A549 (cell line): ENCODE measurements around the gene KCTD20. TPM values are rescaled to one million over a fixed set of nuclear protein-coding genes. Genes with fewer than 3 reads are reported as not detected.
A peak's percentile ranks its signal among the peaks of the same experiment; 100 is the strongest.

Experiments
- ATAC-seq, 2 experiments: fragments of 200-7000 bp in 1 of 2; fragments of >200 bp in 1 of 2; cut with Nextera tagmentation in 1 of 2; cut with Tn5 transposase in 1 of 2; 3 replicates each; pipeline versions ENCODE4 v1.8.0 to v1.9.1; 2018 to 2020; ENCODE audit warnings: mild to moderate bottlenecking in 1 of 2, moderate library complexity in 1 of 2
- CTCF ChIA-PET: fragments of 300-600 bp; sonication (Branson Sonifier 250); formaldehyde crosslinking; extraction: SDS; loops from one replicate; lab custom pipeline; 2021; ENCODE audit warnings: antibody characterized with exemption, inconsistent platforms; lab: Yijun Ruan, JAX
- POLR2A ChIA-PET: fragments of 350-600 bp; formaldehyde crosslinking; extraction: SDS; loops from one replicate; lab custom pipeline; 2021; ENCODE audit warnings: antibody characterized with exemption, inconsistent platforms; lab: Yijun Ruan, JAX
- DNase-seq, 2 experiments: peaks; one replicate each; pipeline versions ENCODE4 v3.0.0 to v3.0.0-alpha.2; 2011 to 2016; ENCODE audit warnings: low read depth in 1 of 2, low spot score in 1 of 2
- FAIRE-seq: peaks from 2 replicates; lab custom pipeline; 2011; peaks lifted over from hg19 to GRCh38; lab: Jason Lieb, UNC
- H3K27ac ChIP-seq, 2 experiments: fragments of >200 bp; sonication (Bioruptor Twin); formaldehyde crosslinking; 3 replicates each; pipeline ENCODE4 v1.5.1; 2016 to 2017
- H3K4me1 ChIP-seq: fragments of >200 bp; sonication (Bioruptor Twin); formaldehyde crosslinking; 3 replicates; pipeline ENCODE4 v1.6.1; 2016
- H3K4me2 ChIP-seq: fragments of >200 bp; sonication (Bioruptor Twin); formaldehyde crosslinking; 3 replicates; pipeline ENCODE4 v1.6.1; 2016
- H3K4me3 ChIP-seq: fragments of >200 bp; sonication (Bioruptor Twin); formaldehyde crosslinking; 3 replicates; pipeline ENCODE4 v1.5.1; 2016
- H3K9me3 ChIP-seq: fragments of >200 bp; sonication (Bioruptor Twin); formaldehyde crosslinking; 3 replicates; pipeline ENCODE4 v1.6.1; 2016
- CEBPB ChIP-seq, 2 experiments: fragments of >200 bp in 1 of 2; sonication (Bioruptor Twin) in 1 of 2; formaldehyde crosslinking in 1 of 2; IDR thresholded peaks; 2 replicates each; pipeline ENCODE4 v1.6.1; 2012 to 2016
- EHF ChIP-seq: fragments of 250-450 bp; sonication (Bioruptor Pico); IDR thresholded peaks from 2 replicates; pipeline ENCODE4 v1.5.0; 2020; ENCODE audit warnings: mild to moderate bottlenecking
- ESRRA ChIP-seq: fragments of 150-350 bp; IDR thresholded peaks from 2 replicates; pipeline ENCODE4 v1.6.1; 2014; ENCODE audit warnings: mild to moderate bottlenecking, low read length, borderline replicate concordance
- FOXS1 ChIP-seq: fragments of 250-450 bp; sonication (Bioruptor Pico); IDR thresholded peaks from 2 replicates; pipeline ENCODE4 v1.5.0; 2020; ENCODE audit warnings: mild to moderate bottlenecking, moderate library complexity
- HES2 ChIP-seq: fragments of >200 bp; sonication (Bioruptor Twin); formaldehyde crosslinking; IDR thresholded peaks from 2 replicates; pipeline ENCODE4 v1.6.1; 2016
- HEYL ChIP-seq: fragments of 250-450 bp; sonication (Bioruptor Pico); IDR thresholded peaks from 2 replicates; pipeline ENCODE4 v1.8.0; 2021; ENCODE audit warnings: mild to moderate bottlenecking, moderate library complexity
- HOXA7 ChIP-seq: fragments of 250-450 bp; sonication (Bioruptor Pico); IDR thresholded peaks from 2 replicates; pipeline ENCODE4 v1.5.0; 2020; ENCODE audit warnings: mild to moderate bottlenecking, moderate library complexity
- HOXB13 ChIP-seq: fragments of 250-450 bp; sonication (Bioruptor Pico); IDR thresholded peaks from 2 replicates; pipeline ENCODE4 v1.5.0; 2020; ENCODE audit warnings: low read depth, mild to moderate bottlenecking, moderate library complexity
- NFE2L2 ChIP-seq: fragments of 150-350 bp; conservative IDR thresholded peaks from 2 replicates; pipeline ENCODE4 v1.6.1; 2014; ENCODE audit warnings: low read length
- POLR2A ChIP-seq: IDR thresholded peaks from 2 replicates; pipeline ENCODE4 v1.6.1; 2012; ENCODE audit warnings: mild to moderate bottlenecking, low read length
- RAD21 ChIP-seq, 2 experiments: fragments of >200 bp in 1 of 2; sonication (Bioruptor Twin) in 1 of 2; formaldehyde crosslinking in 1 of 2; IDR thresholded peaks in 1 of 2; conservative IDR thresholded peaks in 1 of 2; 2 replicates in 1 of 2; 3 replicates in 1 of 2; pipeline ENCODE4 v1.6.1; 2012 to 2018; ENCODE audit warnings: inconsistent platforms in 1 of 2
- RNF2 ChIP-seq: fragments of 200-600 bp; sonication (generic); IDR thresholded peaks from 2 replicates; pipeline ENCODE4 v1.6.1; 2016; ENCODE audit warnings: low read depth, mild to moderate bottlenecking, antibody characterized with exemption, moderate library complexity, borderline replicate concordance
- ZFP36 ChIP-seq: fragments of 450-650 bp; IDR thresholded peaks from 2 replicates; pipeline ENCODE4 v1.6.1; 2014; ENCODE audit warnings: borderline replicate concordance; ENCODE audit not compliant: partially characterized antibody
- WGBS: methylation state at CpG from one replicate; pipeline ENCODE4 v1.1.6; 2017; ENCODE audit errors: missing lambda C conversion rate; 5-methylcytosine and 5-hydroxymethylcytosine counted together
- polyA plus RNA-seq, 4 experiments: library from polyadenylated mRNA; depleted of rRNA in 3 of 4; stranded (reverse); fragments of >200 nt; fragmentation: RNase III in 1 of 4; extraction: RNeasy Plus Mini Kit Qiagen cat#74134 plus additional on column Dnase treatment in 1 of 4; gene quantifications; 2 replicates in 3 of 4; 3 replicates in 1 of 4; pipeline ENCODE4 v1.2.3, GENCODE V29; 2011 to 2017
- TF ChIP-seq, protein P1 (sequence below): fragments of >200 bp; sonication (Bioruptor Twin); formaldehyde crosslinking; IDR thresholded peaks from 3 replicates; pipeline ENCODE4 v1.5.1; 2016
- TF ChIP-seq, protein P2 (sequence below): fragments of 250-450 bp; sonication (Bioruptor Pico); IDR thresholded peaks from 2 replicates; pipeline ENCODE4 v1.5.0; 2020; ENCODE audit warnings: low read depth, mild to moderate bottlenecking, moderate library complexity
- TF ChIP-seq, protein P3 (sequence below): fragments of 200-600 bp; sonication (generic); IDR thresholded peaks from 2 replicates; pipeline ENCODE4 v1.6.1; 2016; ENCODE audit warnings: antibody characterized with exemption, mild to moderate bottlenecking, moderate library complexity

Gene KCTD20
- polyA plus RNA-seq, 2 of the 4 experiments (the other 2 are of a cell fraction), result 16.8 to 48.2 TPM

DNA sequence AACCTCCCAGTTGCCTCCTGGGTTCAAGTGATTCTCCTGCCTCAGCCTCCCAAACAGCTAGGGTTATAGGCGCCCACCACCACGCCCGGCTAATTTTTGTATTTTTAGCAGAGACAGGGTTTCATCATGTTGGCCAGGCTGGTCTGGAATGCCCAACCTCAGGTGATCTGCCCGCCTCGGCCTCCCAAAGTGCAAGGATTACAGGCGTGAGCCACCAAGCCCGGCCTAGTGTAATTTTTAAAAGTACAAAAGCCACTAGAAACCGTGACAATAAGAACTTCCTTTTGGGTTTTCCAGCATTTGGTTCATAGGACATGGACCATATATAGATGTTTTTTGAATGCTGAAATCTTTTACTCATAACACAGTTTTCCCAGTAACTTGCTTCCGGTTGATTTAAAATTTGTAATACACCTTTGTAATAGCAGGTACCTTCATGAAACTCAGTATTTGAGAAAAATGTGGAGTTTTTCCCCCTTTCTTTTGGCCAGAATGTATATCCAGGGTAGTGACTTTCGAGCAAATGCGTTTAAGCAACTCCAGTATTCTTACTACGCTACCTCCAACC lies 613 bp upstream of the KCTD20 start:
- TF ChIP-seq HES2 (no peak), ESRRA (no peak), EHF (0 out of 2 replicates have a peak, but pooled peaks have one; percentile 48)
- TF ChIP-seq, protein P1, sequence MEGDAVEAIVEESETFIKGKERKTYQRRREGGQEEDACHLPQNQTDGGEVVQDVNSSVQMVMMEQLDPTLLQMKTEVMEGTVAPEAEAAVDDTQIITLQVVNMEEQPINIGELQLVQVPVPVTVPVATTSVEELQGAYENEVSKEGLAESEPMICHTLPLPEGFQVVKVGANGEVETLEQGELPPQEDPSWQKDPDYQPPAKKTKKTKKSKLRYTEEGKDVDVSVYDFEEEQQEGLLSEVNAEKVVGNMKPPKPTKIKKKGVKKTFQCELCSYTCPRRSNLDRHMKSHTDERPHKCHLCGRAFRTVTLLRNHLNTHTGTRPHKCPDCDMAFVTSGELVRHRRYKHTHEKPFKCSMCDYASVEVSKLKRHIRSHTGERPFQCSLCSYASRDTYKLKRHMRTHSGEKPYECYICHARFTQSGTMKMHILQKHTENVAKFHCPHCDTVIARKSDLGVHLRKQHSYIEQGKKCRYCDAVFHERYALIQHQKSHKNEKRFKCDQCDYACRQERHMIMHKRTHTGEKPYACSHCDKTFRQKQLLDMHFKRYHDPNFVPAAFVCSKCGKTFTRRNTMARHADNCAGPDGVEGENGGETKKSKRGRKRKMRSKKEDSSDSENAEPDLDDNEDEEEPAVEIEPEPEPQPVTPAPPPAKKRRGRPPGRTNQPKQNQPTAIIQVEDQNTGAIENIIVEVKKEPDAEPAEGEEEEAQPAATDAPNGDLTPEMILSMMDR, result no peak
- WGBS, result 43% methylated on average over 12 of the region's 12 CpGs
- H3K4me1 ChIP-seq, result peaks cover 49% of the 10 kb centered on the region
- peak overlapping the region; percentile 93 to 99 for H3K27ac ChIP-seq
- peak overlapping the region; percentile 92 for H3K4me2 ChIP-seq
- no peak for DNase-seq
- no peak for FAIRE-seq
- ATAC-seq, result no peak; a peak in 1 of 6 replicates
- ChIA-PET POLR2A (interaction anchor here (0.7 to 1.6 kb wide), 2 partner anchors 12 to 19 kb away, joined by 4 to 13 read pairs; no protein-coding TSS in a partner anchor), CTCF (interaction anchor here (1.4 kb wide), 1 partner anchor 19 kb away, joined by 5 read pairs; no protein-coding TSS in a partner anchor)
- no peaks in the 10 kb centered on the region for H3K9me3 ChIP-seq
- peak overlapping the region; percentile 84 for H3K4me3 ChIP-seq

GRCh38 chr6:36443471-36444428 lies 950 bp downstream of the KCTD20 start:
- ATAC-seq (peak; percentile 37 to 60; a peak in 4 of 6 replicates), DNase-seq (peak; percentile 50 to 56), FAIRE-seq (no peak)
- Histone ChIP-seq H3K4me1 (peaks cover 43% of the 10 kb centered on the region), H3K4me2 (peak overlapping the region; percentile 92), H3K27ac (peak overlapping the region; percentile 93 to 99), H3K4me3 (peak overlapping the region; percentile 84), H3K9me3 (no peaks in the 10 kb centered on the region)
- POLR2A ChIA-PET, result interaction anchor here (0.5 to 1.3 kb wide), 2 partner anchors 20 to 415 kb away, joined by 3 to 8 read pairs; no protein-coding TSS in a partner anchor
- WGBS, result 3% methylated on average over 16 of the region's 18 CpGs
- CTCF ChIA-PET, result interaction anchor here (0.6 to 1.6 kb wide), 8 partner anchors 10 to 1656 kb away, joined by 3 to 11 read pairs (median 4); no protein-coding TSS in a partner anchor
- TF ChIP-seq, protein P1, result peak; percentile 27; the same call in 2 of the 3 replicates
- TF ChIP-seq NFE2L2 (no peak), HOXB13 (CRISPR knock-in tag) (no peak), ZFP36 (no peak), HOXA7 (no peak), RAD21 (conservative IDR thresholded peaks at IDR 0.05 in 1 of 2, IDR thresholded peaks at IDR 0.05 in 1 of 2) (peak; percentile 21 to 22; a peak in 1 of 5 replicates), POLR2A (no peak), CEBPB (IDR thresholded peaks at IDR 0.05) (no peak), EHF (no peak), FOXS1 (CRISPR knock-in tag) (no peak), HEYL (CRISPR knock-in tag) (no peak), RNF2 (no peak)
- TF ChIP-seq, protein P2, sequence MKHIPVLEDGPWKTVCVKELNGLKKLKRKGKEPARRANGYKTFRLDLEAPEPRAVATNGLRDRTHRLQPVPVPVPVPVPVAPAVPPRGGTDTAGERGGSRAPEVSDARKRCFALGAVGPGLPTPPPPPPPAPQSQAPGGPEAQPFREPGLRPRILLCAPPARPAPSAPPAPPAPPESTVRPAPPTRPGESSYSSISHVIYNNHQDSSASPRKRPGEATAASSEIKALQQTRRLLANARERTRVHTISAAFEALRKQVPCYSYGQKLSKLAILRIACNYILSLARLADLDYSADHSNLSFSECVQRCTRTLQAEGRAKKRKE (CRISPR knock-in tag), result no peak
- TF ChIP-seq, protein P3, sequence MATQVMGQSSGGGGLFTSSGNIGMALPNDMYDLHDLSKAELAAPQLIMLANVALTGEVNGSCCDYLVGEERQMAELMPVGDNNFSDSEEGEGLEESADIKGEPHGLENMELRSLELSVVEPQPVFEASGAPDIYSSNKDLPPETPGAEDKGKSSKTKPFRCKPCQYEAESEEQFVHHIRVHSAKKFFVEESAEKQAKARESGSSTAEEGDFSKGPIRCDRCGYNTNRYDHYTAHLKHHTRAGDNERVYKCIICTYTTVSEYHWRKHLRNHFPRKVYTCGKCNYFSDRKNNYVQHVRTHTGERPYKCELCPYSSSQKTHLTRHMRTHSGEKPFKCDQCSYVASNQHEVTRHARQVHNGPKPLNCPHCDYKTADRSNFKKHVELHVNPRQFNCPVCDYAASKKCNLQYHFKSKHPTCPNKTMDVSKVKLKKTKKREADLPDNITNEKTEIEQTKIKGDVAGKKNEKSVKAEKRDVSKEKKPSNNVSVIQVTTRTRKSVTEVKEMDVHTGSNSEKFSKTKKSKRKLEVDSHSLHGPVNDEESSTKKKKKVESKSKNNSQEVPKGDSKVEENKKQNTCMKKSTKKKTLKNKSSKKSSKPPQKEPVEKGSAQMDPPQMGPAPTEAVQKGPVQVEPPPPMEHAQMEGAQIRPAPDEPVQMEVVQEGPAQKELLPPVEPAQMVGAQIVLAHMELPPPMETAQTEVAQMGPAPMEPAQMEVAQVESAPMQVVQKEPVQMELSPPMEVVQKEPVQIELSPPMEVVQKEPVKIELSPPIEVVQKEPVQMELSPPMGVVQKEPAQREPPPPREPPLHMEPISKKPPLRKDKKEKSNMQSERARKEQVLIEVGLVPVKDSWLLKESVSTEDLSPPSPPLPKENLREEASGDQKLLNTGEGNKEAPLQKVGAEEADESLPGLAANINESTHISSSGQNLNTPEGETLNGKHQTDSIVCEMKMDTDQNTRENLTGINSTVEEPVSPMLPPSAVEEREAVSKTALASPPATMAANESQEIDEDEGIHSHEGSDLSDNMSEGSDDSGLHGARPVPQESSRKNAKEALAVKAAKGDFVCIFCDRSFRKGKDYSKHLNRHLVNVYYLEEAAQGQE, result no peak
